SK-N-SH treated with all-trans-retinoic acid at 6 μM for 48 hours (cell line): Measurements from ENCODE around the gene KIAA1549.
"Not testable (repeated sequence)": the region's sequence is repeated elsewhere in the genome, so short reads cannot be mapped to it uniquely, and the experiment has no call there.

Experiments
- ARNTL ChIP-seq: fragments of 450-650 bp; formaldehyde crosslinking; IDR thresholded peaks from 2 replicates; pipeline ENCODE4 v1.5.0; 2020; ENCODE audit warnings: low read depth, mild to moderate bottlenecking, moderate library complexity, borderline replicate concordance
- PPARA ChIP-seq: fragments of 250-450 bp; sonication (Bioruptor Pico); IDR thresholded peaks from 2 replicates; pipeline ENCODE4 v1.5.0; 2020; ENCODE audit warnings: mild to moderate bottlenecking, borderline replicate concordance
- TSHZ2 ChIP-seq: fragments of 250-450 bp; sonication (Bioruptor Pico); IDR thresholded peaks from 2 replicates; pipeline ENCODE4 v1.5.0; 2020; ENCODE audit warnings: mild to moderate bottlenecking, moderate library complexity
- ZFP30 ChIP-seq: fragments of 450-650 bp; formaldehyde crosslinking; IDR thresholded peaks from 2 replicates; pipeline ENCODE4 v1.5.0; 2022; ENCODE audit warnings: mild to moderate bottlenecking, moderate library complexity

DNA sequence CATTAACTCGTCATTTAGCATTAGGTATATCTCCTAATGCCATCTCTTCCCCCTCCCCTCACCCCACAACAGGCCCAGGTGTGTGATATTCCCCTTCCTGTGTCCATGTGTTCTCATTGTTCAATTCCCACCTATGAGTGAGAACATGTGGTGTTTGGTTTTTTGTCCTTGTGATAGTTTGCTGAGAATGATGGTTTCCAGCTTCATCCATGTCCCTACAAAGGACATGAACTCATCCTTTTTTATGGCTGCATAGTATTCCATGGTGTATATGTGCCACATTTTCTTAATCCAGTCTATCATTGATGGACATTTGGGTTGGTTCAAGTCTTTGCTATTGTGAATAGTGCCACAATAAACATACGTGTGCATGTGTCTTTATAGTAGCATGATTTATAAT, 169.9 kb downstream of the KIAA1549 start:
- TF ChIP-seq TSHZ2 (CRISPR knock-in tag); PPARA; ZFP30 (CRISPR knock-in tag); ARNTL (CRISPR knock-in tag): not testable (repeated sequence)
